NK-92 (cell line): ENCODE results near the gene KMT5C.

Source experiments
- DNase-seq: peaks from one replicate; lab custom pipeline; 2025; ENCODE audit not compliant: unreplicated experiment; lab: John Stamatoyannopoulos, UW

The KMT5C gene

DNA sequence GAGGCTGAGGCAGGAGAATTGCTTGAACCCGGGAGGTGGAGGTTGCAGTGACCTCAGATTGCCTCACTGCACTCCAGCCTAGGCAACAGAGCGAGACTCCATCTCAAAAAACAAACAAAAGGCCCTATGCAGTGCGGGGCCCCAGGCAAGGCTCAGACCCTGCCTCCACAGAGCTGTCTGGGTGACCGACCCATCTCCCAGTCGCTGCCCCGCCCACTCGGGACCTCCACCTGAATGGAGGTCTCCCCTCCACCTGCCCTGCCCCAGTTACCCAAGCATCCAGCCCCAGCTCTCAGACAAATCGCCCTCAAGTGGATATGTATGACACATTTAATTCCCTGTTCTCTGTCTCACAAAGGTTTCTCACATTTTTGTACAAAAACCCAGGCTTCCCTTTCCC is 25.6 kb downstream of the KMT5C start:
- DNase-seq = no peak

DNA sequence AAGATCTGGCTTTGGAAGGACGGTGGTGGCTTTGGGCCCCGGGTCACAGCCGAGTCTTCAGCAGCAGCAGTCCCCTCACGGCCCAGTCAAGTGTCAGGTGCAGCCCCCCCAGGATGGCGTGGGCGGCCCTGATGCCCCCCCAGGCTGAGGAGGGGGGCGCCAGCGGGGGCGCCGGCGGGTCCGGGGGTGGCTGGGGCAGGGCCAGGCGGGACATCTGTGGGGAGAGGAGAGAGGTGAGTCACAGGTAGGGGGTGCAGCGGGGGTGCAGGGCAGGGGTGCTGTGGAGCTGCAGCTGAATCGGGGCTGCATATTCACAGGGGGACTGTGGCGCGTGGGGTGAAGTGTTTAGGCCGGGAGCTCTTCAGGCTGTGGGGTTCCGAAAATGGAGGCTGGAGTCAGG is 26.3 kb downstream of the KMT5C start:
- no peak for DNase-seq

DNA sequence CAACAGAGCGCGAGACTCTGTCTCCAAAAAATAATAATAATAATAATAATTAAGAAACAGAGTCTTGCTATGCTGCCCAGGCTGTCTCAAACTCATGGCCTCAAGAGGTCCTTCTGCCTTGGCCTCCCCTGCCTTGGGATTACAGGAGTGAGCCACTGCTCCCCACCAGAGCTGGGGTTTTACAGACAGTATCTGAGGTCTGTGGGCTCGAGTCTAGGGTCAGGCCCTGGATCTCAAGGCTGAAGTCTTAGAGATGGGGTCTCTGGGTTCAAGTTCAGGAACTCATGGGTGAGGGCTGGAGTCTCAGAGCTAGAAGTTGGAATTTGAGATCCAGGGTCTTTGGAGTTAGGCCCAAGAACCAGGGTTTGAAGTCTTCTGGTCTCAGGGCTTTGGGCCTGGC is 27.1 kb downstream of the KMT5C start:
- no peak for DNase-seq

DNA sequence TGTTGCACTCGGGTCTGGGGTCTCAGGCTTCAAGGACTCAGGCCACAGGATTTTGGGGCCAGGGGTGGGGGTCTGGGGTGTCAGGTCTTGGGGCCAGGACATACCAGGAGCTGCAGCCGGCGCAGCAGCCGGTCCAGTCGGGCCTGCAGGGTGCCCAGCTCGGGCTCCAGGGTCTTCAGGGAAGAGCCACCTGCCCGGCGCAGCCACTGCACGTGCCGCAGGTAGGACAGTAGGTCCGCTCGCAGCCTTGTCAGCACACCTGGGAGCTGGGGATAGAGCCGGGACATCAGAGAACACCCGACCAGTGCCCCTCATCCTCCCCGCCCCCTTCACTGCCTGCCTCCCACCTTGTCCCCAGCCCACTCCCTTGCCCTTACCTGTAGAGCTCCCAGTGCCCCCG is 28.4 kb downstream of the KMT5C start:
- DNase-seq = no peak

DNA sequence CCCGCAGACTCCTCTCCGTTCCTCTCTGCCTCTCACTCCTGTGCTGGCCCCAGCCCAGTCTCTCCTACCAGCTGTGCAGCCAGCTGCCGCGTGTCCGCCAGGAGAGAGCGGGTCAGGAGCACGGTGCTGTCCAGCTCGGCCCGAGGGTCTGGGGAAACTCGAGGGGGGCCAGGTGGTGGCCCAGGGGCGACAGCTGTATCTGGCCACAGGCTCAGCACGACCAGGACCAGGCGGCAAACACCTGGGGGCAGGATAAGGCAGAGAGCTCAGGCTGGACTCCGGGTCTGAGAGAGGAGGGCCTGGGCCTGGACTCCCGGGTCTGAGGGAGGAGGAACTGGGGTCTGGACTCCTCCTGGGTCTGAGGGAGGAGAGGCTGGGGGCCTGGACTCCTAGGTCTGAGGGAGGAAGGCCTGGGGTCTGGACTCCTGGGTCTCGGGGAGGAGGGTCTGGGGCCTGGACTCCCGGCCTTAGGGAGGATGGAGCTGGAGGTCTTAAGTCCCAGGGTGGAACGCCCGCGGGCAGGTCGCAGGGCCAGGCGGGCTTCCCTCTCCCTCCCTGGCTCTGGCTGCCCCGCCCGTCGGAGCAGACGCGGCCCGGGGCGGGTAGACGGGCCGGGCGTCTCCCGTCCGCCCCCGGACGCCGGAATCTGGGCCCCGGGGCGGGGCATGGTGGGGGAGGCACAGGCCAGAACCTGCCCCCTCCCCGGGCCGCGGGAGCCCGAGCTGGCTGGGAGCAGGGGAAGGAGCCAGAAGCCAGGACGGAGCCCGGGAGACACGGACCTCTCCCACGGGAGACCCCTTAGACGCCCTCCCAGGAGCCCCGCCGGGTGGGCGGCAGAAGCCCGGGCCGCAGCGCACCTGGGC is 29.3 kb downstream of the KMT5C start:
- no peak for DNase-seq

DNA sequence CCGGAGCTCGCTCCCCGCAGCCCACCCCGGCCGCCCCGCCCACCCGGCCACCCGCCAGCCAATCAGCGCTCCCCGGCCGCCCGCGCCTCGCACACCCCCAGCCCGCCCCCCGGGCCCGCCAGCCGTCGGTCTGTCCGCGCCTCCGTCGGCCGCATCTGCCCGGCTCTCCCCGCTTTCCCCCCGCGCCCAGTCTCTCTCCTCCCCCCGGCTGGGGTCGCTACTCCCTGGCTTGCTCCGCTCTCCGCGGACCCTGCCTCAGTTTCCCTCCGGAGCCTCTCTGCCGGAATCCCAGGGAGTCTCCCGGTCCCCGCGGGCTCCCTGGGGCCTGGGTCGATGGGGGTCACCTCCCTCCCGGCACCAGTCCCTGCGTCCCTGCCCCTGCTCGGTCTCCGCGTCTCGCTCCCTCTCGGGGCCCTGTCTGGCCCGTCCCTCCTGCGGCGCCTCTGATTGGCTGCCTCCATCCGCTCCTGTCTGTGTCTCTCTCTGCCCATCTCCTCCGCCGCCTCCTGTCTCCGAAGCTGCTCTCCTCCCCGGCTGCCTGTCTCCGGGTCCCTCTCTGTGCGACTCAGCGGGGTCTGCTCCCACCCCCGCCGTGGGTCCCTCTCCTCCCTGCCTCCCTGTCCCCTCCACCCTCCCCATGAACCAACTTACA is 30.1 kb downstream of the KMT5C start:
- DNase-seq = no peak

GRCh38 chr19:55370305-55370988 is 30.8 kb downstream of the KMT5C start, which contains the start of gene IL11:
TSS of gene IL11 (minus strand) at chr19:55370463. CDS start at chr19:55370310, 153 bp downstream.
- no peak for DNase-seq

DNA sequence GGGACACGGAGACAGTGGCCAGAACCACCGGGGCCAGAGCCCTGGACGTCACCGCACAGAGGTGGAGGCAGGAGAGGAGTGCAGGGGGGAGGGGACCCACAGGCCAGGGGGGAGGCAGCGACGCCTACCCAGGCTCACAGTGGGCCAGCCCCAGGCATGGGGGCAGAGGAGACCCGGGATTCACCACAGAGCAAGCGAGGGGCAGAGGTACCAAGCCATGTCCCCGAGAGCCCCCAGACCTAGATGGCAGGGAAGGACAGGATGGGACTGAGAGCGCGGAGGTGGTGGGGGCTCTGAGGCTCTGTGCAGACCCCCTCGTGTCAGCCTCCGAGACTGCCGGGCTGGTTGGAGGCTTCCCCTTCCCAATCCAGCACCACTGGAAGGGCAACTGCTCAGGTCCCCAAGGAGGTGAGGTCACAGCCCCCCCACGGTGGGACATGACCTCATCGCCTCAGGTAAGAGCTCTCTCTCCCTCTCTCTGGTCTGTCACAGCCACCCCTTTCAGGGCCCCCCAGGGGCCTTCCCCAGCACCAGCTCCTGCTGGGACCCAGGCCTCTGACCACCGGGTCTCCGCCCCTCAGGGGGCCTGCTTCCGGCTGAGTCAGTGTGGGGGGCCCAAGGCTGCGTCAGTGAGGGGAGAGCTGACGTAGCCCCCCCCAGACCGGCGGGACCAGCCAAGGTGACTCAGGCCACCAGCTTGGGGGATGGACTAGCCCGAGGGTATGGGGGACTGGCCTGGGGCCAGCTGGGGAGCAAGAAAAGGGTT is 32.8 kb downstream of the KMT5C start:
- no peak for DNase-seq

DNA sequence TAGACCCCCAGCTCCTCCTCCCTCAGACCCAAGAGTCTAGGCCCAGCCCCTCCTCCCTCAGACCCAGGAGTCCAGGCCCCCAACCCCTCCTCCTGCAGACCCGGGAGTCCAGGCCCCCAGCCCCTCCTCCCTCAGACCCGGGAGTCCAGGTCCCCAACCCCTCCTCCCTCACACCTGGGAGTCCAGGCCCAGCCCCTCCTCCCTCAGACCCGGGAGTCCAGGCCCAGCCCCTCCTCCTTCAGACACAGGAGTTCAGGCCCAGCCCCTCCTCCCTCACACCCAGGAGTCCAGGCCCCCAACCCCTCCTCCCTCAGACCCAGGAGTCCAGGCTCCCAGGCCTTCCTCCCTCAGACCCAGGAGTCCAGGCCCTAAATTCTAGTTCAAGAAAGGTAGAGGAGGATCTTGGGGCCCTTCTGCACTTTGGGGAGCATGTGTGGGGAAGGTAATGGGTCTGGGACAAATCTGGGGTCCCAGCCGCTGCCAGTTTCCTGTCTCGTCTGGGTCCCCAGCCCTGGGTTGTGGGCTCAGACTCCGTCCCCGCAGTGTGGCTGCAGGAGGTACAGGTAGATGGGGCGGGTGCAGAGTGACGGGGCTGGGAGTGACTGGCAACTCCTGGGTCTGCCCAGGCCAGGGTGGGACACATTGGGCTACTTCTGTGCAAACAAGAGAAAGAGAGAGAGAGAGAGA is 33.8 kb downstream of the KMT5C start:
- no peak for DNase-seq

GRCh38 chr19:55373993-55374757 is 34.5 kb downstream of the KMT5C start:
- no peak for DNase-seq

- no peak for DNase-seq
Measured at GRCh38 chr19:55376241-55376933, 36.7 kb downstream of the KMT5C start, which contains the start of gene TMEM190. TSS of gene TMEM190 (plus strand) at chr19:55376826. CDS start at chr19:55376854, 28 bp downstream.

DNA sequence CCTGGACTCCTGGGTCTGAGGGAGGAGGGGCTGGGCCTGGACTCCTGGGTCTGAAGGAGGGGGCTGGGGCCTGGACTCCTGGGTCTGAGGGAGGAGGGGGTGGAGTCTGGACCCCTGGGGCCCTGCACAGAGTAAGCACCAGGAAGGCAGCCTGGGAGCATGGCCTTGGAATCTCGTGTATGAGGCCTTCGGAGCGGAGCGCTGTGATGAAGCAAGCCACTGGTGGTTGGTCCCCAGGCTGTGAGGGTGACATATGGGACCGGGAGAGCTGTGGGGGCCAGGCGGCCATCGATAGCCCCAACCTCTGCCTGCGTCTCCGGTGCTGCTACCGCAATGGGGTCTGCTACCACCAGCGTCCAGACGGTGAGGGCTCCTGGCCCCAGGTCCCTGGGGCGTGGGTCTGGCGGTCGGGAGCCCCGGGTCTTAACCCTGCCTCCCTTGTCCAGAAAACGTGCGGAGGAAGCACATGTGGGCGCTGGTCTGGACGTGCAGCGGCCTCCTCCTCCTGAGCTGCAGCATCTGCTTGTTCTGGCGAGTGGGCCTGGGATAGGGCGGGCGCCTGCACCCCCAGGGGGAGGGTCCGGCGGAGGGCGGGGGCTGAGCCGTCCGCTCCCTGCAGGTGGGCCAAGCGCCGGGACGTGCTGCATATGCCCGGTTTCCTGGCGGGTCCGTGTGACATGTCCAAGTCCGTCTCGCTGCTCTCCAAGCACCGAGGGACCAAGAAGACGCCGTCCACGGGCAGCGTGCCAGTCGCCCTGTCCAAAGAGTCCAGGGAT is 37.9 kb downstream of the KMT5C start:
- no peak for DNase-seq

DNA sequence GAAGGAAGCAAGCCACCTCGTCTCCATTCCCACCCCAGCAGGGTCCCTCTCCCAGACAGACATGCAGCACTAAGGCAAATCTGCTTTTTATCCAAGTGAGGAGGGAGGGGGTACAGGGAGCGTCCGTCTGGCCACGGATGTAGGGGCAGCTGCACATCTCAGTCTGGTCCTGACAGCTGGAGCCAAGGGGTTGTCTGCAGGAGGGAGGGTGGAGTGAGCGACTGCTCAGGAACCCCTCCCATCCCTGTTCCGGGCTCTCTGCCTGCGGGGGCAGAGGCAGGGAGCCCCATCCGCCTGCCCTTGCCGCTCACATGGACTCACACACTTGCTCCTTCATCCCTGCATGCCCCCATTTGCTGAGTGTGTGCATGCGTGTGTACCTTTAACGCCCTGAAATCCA is 39.5 kb downstream of the KMT5C start:
- DNase-seq = no peak

DNA sequence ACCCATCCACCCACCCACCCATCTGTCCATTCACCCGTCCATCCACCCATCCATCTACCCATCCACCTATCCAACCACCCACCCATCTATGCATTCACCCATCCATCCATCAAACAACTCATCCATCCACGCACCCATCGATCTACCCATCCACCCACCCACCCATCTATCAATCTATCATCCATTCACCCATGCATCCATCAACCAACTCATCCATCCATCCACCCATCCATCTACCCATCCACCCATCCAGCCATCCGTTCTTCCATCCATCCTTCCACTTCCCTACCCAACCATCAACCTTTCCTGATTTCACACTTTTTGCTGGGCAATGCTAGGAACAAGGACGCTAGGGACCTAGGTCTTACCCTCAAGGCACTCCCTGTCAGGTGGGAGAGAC is 42.3 kb downstream of the KMT5C start:
- DNase-seq = no peak

GRCh38 chr19:55382522-55383054 is 42.9 kb downstream of the KMT5C start:
- no peak for DNase-seq

GRCh38 chr19:55383279-55384130 is 43.8 kb downstream of the KMT5C start:
- DNase-seq = no peak
